H9 (cell line): ENCODE results near the gene CALN1. TPM values are rescaled to one million over a fixed set of nuclear protein-coding genes. Genes with fewer than 3 reads are reported as not detected.

ENCODE experiments used
- DNase-seq: peaks from one replicate; pipeline ENCODE4 v3.0.0-alpha.2; 2017
- H2AFZ ChIP-seq: one replicate; pipeline ENCODE4 v1.6.1; 2013; ENCODE audit warnings: mild to moderate bottlenecking, low read length, control low read depth, moderate library complexity
- H2AK5ac ChIP-seq: 2 replicates; pipeline ENCODE4 v1.6.1; 2013; ENCODE audit warnings: low read length, control low read depth, mixed read lengths; ENCODE audit not compliant: insufficient read length
- H2BK120ac ChIP-seq: one replicate; pipeline ENCODE4 v1.6.1; 2013; ENCODE audit warnings: low read depth, mild to moderate bottlenecking, low read length, control low read depth, inconsistent platforms; ENCODE audit not compliant: poor library complexity, severe bottlenecking
- H2BK12ac ChIP-seq: 2 replicates; pipeline ENCODE4 v1.6.1; 2013; ENCODE audit warnings: low read length, control low read depth, mixed read lengths, low read depth; ENCODE audit not compliant: insufficient read length
- H2BK15ac ChIP-seq: 2 replicates; pipeline ENCODE4 v1.6.1; 2013; ENCODE audit warnings: low read depth, low read length, control low read depth
- H2BK20ac ChIP-seq: one replicate; pipeline ENCODE4 v1.6.1; 2013; ENCODE audit warnings: low read depth, mild to moderate bottlenecking, low read length, control low read depth, inconsistent platforms; ENCODE audit not compliant: poor library complexity, severe bottlenecking
- H2BK5ac ChIP-seq: 2 replicates; pipeline ENCODE4 v1.6.1; 2013; ENCODE audit warnings: low read length, control low read depth, mixed read lengths; ENCODE audit not compliant: insufficient read length
- H3K14ac ChIP-seq: 2 replicates; pipeline ENCODE4 v1.6.1; 2013; ENCODE audit warnings: low read length, control low read depth; ENCODE audit not compliant: insufficient read depth
- H3K18ac ChIP-seq: 2 replicates; pipeline ENCODE4 v1.6.1; 2013; ENCODE audit warnings: low read depth, mild to moderate bottlenecking, mixed read lengths, low read length, control low read depth; ENCODE audit not compliant: insufficient read length
- H3K23ac ChIP-seq: 2 replicates; pipeline ENCODE4 v1.6.1; 2013; ENCODE audit warnings: low read length, control low read depth, mixed read lengths, low read depth; ENCODE audit not compliant: insufficient read length
- H3K23me2 ChIP-seq: 2 replicates; pipeline ENCODE4 v1.6.1; 2013; ENCODE audit warnings: low read depth, mild to moderate bottlenecking, mixed read lengths, low read length, control low read depth; ENCODE audit not compliant: insufficient read length, poor library complexity, severe bottlenecking
- H3K27ac ChIP-seq: 2 replicates; pipeline ENCODE4 v1.5.1; 2013; ENCODE audit warnings: low read length, control low read depth, mixed read lengths, low read depth; ENCODE audit not compliant: insufficient read length
- H3K27me3 ChIP-seq: 2 replicates; pipeline ENCODE4 v1.6.1; 2013; ENCODE audit warnings: low read length, control low read depth, inconsistent platforms; ENCODE audit not compliant: insufficient read depth
- H3K4ac ChIP-seq: 2 replicates; pipeline ENCODE4 v1.6.1; 2013; ENCODE audit warnings: low read depth, mild to moderate bottlenecking, control low read depth, inconsistent platforms, low read length, moderate library complexity
- H3K4me1 ChIP-seq: 2 replicates; pipeline ENCODE4 v1.6.1; 2013; ENCODE audit warnings: low read length, control low read depth, inconsistent platforms; ENCODE audit not compliant: insufficient read depth
- H3K4me2 ChIP-seq: 2 replicates; pipeline ENCODE4 v1.6.1; 2013; ENCODE audit warnings: low read length, control low read depth, mixed read lengths; ENCODE audit not compliant: insufficient read length, insufficient read depth
- H3K56ac ChIP-seq: 2 replicates; pipeline ENCODE4 v1.6.1; 2013; ENCODE audit warnings: low read depth, mild to moderate bottlenecking, mixed read lengths, low read length, control low read depth; ENCODE audit not compliant: insufficient read length
- H3K79me1 ChIP-seq: 2 replicates; pipeline ENCODE4 v1.6.1; 2013; ENCODE audit warnings: low read depth, mild to moderate bottlenecking, moderate library complexity, low read length, control low read depth, inconsistent platforms; ENCODE audit not compliant: insufficient read depth, poor library complexity, severe bottlenecking
- H3K79me2 ChIP-seq: 2 replicates; pipeline ENCODE4 v1.6.1; 2013; ENCODE audit warnings: low read length, control low read depth, inconsistent platforms; ENCODE audit not compliant: insufficient read depth
- H3K9ac ChIP-seq: 2 replicates; pipeline ENCODE4 v1.6.1; 2013; ENCODE audit warnings: low read length, control low read depth, mixed read lengths; ENCODE audit not compliant: insufficient read length; ENCODE audit errors: extremely low read depth
- H3K9me3 ChIP-seq: one replicate; pipeline ENCODE4 v1.6.1; 2013; ENCODE audit warnings: low read depth, low read length, inconsistent platforms; ENCODE audit not compliant: control insufficient read depth
- H3T11ph ChIP-seq: one replicate; pipeline ENCODE4 v1.6.1; 2013; ENCODE audit warnings: mild to moderate bottlenecking, low read length, control low read depth, inconsistent platforms
- H4K20me1 ChIP-seq: one replicate; pipeline ENCODE4 v1.6.1; 2013; ENCODE audit not compliant: control insufficient read depth, insufficient read length, insufficient read depth
- H4K5ac ChIP-seq: 2 replicates; pipeline ENCODE4 v1.6.1; 2013; ENCODE audit warnings: low read depth, mild to moderate bottlenecking, mixed read lengths, low read length, control low read depth; ENCODE audit not compliant: insufficient read length
- H4K8ac ChIP-seq: replicated peaks from 2 replicates; pipeline ENCODE4 v1.6.1; 2013; ENCODE audit warnings: low read length, control low read depth, mixed read lengths, low read depth; ENCODE audit not compliant: insufficient read length
- H4K91ac ChIP-seq: 2 replicates; pipeline ENCODE4 v1.6.1; 2013; ENCODE audit warnings: low read depth, mild to moderate bottlenecking, moderate library complexity, mixed read lengths, low read length, control low read depth; ENCODE audit not compliant: insufficient read length
- H3K27ac Mint-ChIP-seq, 3 experiments: 2 replicates in 2 of 3; 3 replicates in 1 of 3; pipeline ENCODE4 v1.8.0; 2020 to 2021; ENCODE audit warnings: mixed read lengths in 3 of 3, mild to moderate bottlenecking in 1 of 3, moderate library complexity in 1 of 3
- H3K27me3 Mint-ChIP-seq: 2 replicates; pipeline ENCODE4 v1.8.0; 2021; ENCODE audit warnings: low read depth, mild to moderate bottlenecking, moderate library complexity, mixed read lengths
- H3K36me3 Mint-ChIP-seq, 3 experiments: 2 replicates in 2 of 3; 3 replicates in 1 of 3; pipeline ENCODE4 v1.8.0; 2020 to 2021; ENCODE audit warnings: low read depth in 3 of 3, mixed read lengths in 3 of 3; ENCODE audit not compliant: insufficient read depth in 1 of 3
- H3K4me1 Mint-ChIP-seq, 2 experiments: 2 replicates each; pipeline ENCODE4 v1.8.0; 2020; ENCODE audit warnings: mixed read lengths in 2 of 2
- H3K4me3 Mint-ChIP-seq, 2 experiments: 2 replicates in 1 of 2; 3 replicates in 1 of 2; pipeline ENCODE4 v1.8.0; 2020 to 2021; ENCODE audit warnings: mild to moderate bottlenecking in 2 of 2, mixed read lengths in 2 of 2, moderate library complexity in 1 of 2
- H3K9me3 Mint-ChIP-seq, 2 experiments: 2 replicates in 1 of 2; 3 replicates in 1 of 2; pipeline ENCODE4 v1.8.0; 2020; ENCODE audit warnings: mild to moderate bottlenecking in 2 of 2, mixed read lengths in 2 of 2, moderate library complexity in 1 of 2
- WGBS: extraction: QIAGEN DNeasy Blood & Tissue Kit; methylation state at CpG from one replicate; pipeline ENCODE4 v1.1.7; 2013; ENCODE audit warnings: missing lambda C conversion rate, low lambda C conversion rate, mixed read lengths; ENCODE audit not compliant: insufficient read length; ENCODE audit errors: extremely low coverage; 5-methylcytosine and 5-hydroxymethylcytosine counted together
- total RNA-seq: library from RNA; stranded (reverse); gene quantifications from 2 replicates; pipeline ENCODE4 v1.2.1, GENCODE V29; 2021
- TF ChIP-seq, protein P1 (sequence below): fragments of 200-600 bp; sonication (generic); conservative IDR thresholded peaks from 3 replicates; pipeline ENCODE4 v1.8.0; 2021; ENCODE audit warnings: antibody characterized with exemption, mild to moderate bottlenecking

The CALN1 gene
- total RNA-seq, 1 experiment from 2014 or later = 2.8 TPM

DNA sequence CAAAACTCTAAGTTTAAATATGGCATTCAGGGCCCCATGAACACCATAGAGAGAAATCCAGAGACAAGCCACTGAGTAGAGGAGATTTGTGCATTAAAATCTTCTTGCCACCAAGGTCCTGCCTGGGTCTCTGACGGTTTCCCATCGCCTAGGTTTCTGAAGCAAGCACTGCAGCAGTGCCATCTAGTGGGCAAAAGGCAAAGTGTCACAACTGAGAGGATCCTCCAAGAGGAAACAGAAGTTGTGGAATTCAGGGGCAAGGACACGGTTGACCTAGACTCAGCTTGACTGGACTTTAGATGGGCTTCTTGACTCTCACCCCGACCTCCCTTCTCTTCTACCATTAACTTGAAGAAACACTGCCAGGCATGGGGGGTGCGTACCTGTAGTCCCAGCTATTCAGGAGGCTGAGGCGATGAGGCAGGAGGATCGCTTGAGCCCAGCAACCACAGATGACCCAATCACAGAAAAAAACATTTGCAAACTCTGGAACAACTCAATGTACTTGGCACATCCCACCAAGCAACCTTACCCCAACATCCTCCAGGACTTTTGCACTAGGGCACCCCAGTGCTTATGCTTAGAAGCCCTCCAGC lies 676.1 kb downstream of the CALN1 start:
- Histone ChIP-seq H3K23me2 (peaks cover 3% of the 10 kb centered on the region), H2AFZ (no peak overlapping the region)

More for the DNA sequence above, 676.1 kb downstream of the CALN1 start:
- Histone ChIP-seq H3K4ac (no peak overlapping the region), H3K23ac (no peak overlapping the region), H4K5ac (no peak overlapping the region), H3K4me1 (peaks cover 4% of the 10 kb centered on the region; the same call in 1 of the 2 replicates), H2BK12ac (no peak overlapping the region), H3K4me2 (no peak overlapping the region), H2BK5ac (no peak overlapping the region), H3K9me3 (no peaks in the 10 kb centered on the region), H3K14ac (no peak overlapping the region), H3T11ph (no peak overlapping the region), H4K91ac (no peak overlapping the region), H4K8ac (no peak overlapping the region), H2BK15ac (no peak overlapping the region), H3K79me1 (no peaks in the 10 kb centered on the region), H4K20me1 (no peaks in the 10 kb centered on the region), H3K27ac (no peak overlapping the region), H3K18ac (no peak overlapping the region), H3K79me2 (no peaks in the 10 kb centered on the region), H2AK5ac (no peak overlapping the region), H3K56ac (no peak overlapping the region), H2BK20ac (no peak overlapping the region), H2BK120ac (no peak overlapping the region), H3K27me3 (no peaks in the 10 kb centered on the region), H3K9ac (no peak overlapping the region)
- Mint-ChIP-seq H3K36me3 (peaks cover 0 to 21% (median 7%) of the 10 kb centered on the region in 3 experiments; a peak in 5 of 7 replicates), H3K4me3 (no peak overlapping the region; a peak in 1 of 5 replicates), H3K27ac (peak overlapping the region in 1 of 3 experiments; percentile 22; a peak in 2 of 7 replicates), H3K4me1 (peaks cover 31 to 36% of the 10 kb centered on the region in 2 experiments), H3K27me3 (no peaks in the 10 kb centered on the region; the same call in 1 of the 2 replicates), H3K9me3 (peaks cover 9 to 21% of the 10 kb centered on the region in 2 experiments)
- TF ChIP-seq, protein P1, sequence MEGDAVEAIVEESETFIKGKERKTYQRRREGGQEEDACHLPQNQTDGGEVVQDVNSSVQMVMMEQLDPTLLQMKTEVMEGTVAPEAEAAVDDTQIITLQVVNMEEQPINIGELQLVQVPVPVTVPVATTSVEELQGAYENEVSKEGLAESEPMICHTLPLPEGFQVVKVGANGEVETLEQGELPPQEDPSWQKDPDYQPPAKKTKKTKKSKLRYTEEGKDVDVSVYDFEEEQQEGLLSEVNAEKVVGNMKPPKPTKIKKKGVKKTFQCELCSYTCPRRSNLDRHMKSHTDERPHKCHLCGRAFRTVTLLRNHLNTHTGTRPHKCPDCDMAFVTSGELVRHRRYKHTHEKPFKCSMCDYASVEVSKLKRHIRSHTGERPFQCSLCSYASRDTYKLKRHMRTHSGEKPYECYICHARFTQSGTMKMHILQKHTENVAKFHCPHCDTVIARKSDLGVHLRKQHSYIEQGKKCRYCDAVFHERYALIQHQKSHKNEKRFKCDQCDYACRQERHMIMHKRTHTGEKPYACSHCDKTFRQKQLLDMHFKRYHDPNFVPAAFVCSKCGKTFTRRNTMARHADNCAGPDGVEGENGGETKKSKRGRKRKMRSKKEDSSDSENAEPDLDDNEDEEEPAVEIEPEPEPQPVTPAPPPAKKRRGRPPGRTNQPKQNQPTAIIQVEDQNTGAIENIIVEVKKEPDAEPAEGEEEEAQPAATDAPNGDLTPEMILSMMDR = peak; percentile 93
- WGBS = no CpG with 5 or more reads among the region's 7 CpGs
- peak; percentile 80 for DNase-seq
